ENCODE data around the gene OR5D18. TPM values are rescaled to one million over a fixed set of nuclear protein-coding genes. Genes with fewer than 3 reads are reported as not detected.

OR5D18 gene
- total RNA-seq, result not detected in 2 replicates

GRCh38 chr11:55819330-55819729, at the start of gene OR5D18:
Gene OR5D18 (plus strand): TSS chr11:55819630. CDS start chr11:55819630, 0 bp downstream.

GRCh38 chr11:55773138-55773537, 46.3 kb upstream of the OR5D18 start, which contains the start of gene OR5D13:
Gene OR5D13 (plus strand): TSS chr11:55773438. CDS start chr11:55773438, 0 bp downstream.

GRCh38 chr11:55795256-55795655, 24.2 kb upstream of the OR5D18 start, which contains the start of gene OR5D14:
Gene OR5D14 (plus strand): TSS chr11:55795556. CDS start chr11:55795556, 0 bp downstream.

GRCh38 chr11:55811067-55811466, 8.4 kb upstream of the OR5D18 start, which contains the start of gene OR5L1:
Gene OR5L1 (plus strand): TSS chr11:55811367. CDS start chr11:55811467, 100 bp downstream.

GRCh38 chr11:55826919-55827318, 7.5 kb downstream of the OR5D18 start, which contains the start of gene OR5L2:
Gene OR5L2 (plus strand): TSS chr11:55827219. CDS start chr11:55827219, 0 bp downstream.

GRCh38 chr11:55838452-55838851, 19.0 kb downstream of the OR5D18 start, which contains the start of gene OR5D16:
Gene OR5D16 (plus strand): TSS chr11:55838752. CDS start chr11:55838752, 0 bp downstream.

Other genes starting within 250 kb of the OR5D18 start
- gene OR4C16, start 247.5 kb upstream of the OR5D18 start, total RNA-seq, result not detected in 2 replicates
- not detected in 2 replicates for gene OR4C11, start 212.0 kb upstream of the OR5D18 start, total RNA-seq
- gene OR4P4, start 184.5 kb upstream of the OR5D18 start, total RNA-seq, result not detected in 2 replicates
- not detected in 2 replicates for gene OR4S2, start 171.3 kb upstream of the OR5D18 start, total RNA-seq
- not detected in 2 replicates for gene OR4C6, start 157.4 kb upstream of the OR5D18 start, total RNA-seq
- gene OR5D13, start 46.2 kb upstream of the OR5D18 start, total RNA-seq, result not detected in 2 replicates
- not detected in 2 replicates for gene OR5D14, start 24.1 kb upstream of the OR5D18 start, total RNA-seq
- not detected in 2 replicates for gene OR5L1, start 8.3 kb upstream of the OR5D18 start, total RNA-seq
- gene OR5L2, start 7.6 kb downstream of the OR5D18 start, total RNA-seq, result not detected in 2 replicates
- not detected in 2 replicates for gene OR5D16, start 19.1 kb downstream of the OR5D18 start, total RNA-seq
- not detected in 2 replicates for gene TRIM51, start 63.7 kb downstream of the OR5D18 start, total RNA-seq
- not detected in 2 replicates for gene OR5W2, start 95.0 kb downstream of the OR5D18 start, total RNA-seq
- gene OR5I1, start 116.8 kb downstream of the OR5D18 start, total RNA-seq, result not detected in 2 replicates
- gene OR10AG1, start 150.3 kb downstream of the OR5D18 start, total RNA-seq, result not detected in 2 replicates
- not detected in 2 replicates for gene OR5F1, start 175.0 kb downstream of the OR5D18 start, total RNA-seq
- not detected in 2 replicates for gene OR5AS1, start 208.0 kb downstream of the OR5D18 start, total RNA-seq

Measured in hair follicular keratinocyte (primary cell).